PFSK-1 (cell line): Measurements from ENCODE around the gene LDB3.

ENCODE experiments used
- FOXP2 ChIP-seq: optimal IDR thresholded peaks from 2 replicates; pipeline ENCODE3; 2011; ENCODE audit warnings: borderline replicate concordance, control low read depth, inconsistent platforms; ENCODE audit not compliant: insufficient read depth; ENCODE audit errors: extremely low read length, extremely low read depth
- POLR2AphosphoS5 ChIP-seq: IDR thresholded peaks from 2 replicates; pipeline ENCODE4 v1.6.1; 2012; ENCODE audit warnings: low read depth, mild to moderate bottlenecking, control low read depth, low read length, moderate library complexity
- REST ChIP-seq, 2 experiments: IDR thresholded peaks; 2 replicates each; pipeline versions ENCODE4 v1.6.1 to v1.8.0; 2011 to 2012; ENCODE audit warnings: low read depth in 2 of 2, low read length in 2 of 2, control low read depth in 1 of 2, inconsistent platforms in 1 of 2, mild to moderate bottlenecking in 1 of 2, moderate library complexity in 1 of 2; ENCODE audit not compliant: insufficient read depth in 1 of 2
- SIN3A ChIP-seq: IDR thresholded peaks from 2 replicates; pipeline ENCODE4 v1.6.1; 2012; ENCODE audit warnings: mild to moderate bottlenecking, low read length, moderate library complexity, borderline replicate concordance; ENCODE audit not compliant: insufficient read depth
- TAF1 ChIP-seq: IDR thresholded peaks from 2 replicates; pipeline ENCODE4 v1.6.1; 2012; ENCODE audit warnings: low read length, control low read depth, borderline replicate concordance; ENCODE audit not compliant: insufficient read depth

- TF ChIP-seq POLR2AphosphoS5 (no peak), TAF1 (no peak), REST (IDR thresholded peaks at IDR 0.05; ENCODE audit: insufficient read depth in 1 of 2, low read depth in 2 of 2, low read length in 2 of 2) (no peak), SIN3A (no peak), FOXP2 (no peak)
Measured at GRCh38 chr10:86707505-86707904, 39.2 kb downstream of the LDB3 start.
